GM21529 (cell line): Measurements from ENCODE around the gene CNR2.
A peak's percentile ranks its signal among the peaks of the same experiment; 100 is the strongest.
"Not testable (repeated sequence)": the region's sequence is repeated elsewhere in the genome, so short reads cannot be mapped to it uniquely, and the experiment has no call there.

ENCODE experiments used
- ATAC-seq: cut with Tn5 transposase; IDR thresholded peaks from one replicate; pipeline ENCODE4 v1.9.1; 2021; ENCODE audit not compliant: unreplicated experiment

The CNR2 gene

DNA sequence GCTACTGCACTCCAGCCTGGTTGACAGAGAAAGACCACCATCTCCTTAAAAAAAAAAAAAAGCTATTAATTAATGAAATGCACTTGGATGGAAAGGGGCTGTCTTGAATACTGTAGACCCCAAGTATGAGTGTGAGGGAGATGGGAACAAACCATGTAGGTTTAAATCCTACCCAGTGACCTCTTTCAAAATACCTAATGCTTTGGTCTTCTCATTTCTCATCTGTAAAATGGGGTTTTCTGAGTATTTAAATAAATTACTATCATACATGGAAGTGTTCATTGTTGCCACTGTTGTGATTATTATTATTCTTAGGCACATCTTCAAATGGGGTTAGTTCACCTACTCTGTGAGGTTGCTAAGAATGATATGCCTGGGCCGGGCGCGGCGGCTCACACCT lies 27.9 kb downstream of the CNR2 start:
- no peak for ATAC-seq

- no peak for ATAC-seq
Measured at GRCh38 chr1:23882746-23883145, 30.4 kb downstream of the CNR2 start.

DNA sequence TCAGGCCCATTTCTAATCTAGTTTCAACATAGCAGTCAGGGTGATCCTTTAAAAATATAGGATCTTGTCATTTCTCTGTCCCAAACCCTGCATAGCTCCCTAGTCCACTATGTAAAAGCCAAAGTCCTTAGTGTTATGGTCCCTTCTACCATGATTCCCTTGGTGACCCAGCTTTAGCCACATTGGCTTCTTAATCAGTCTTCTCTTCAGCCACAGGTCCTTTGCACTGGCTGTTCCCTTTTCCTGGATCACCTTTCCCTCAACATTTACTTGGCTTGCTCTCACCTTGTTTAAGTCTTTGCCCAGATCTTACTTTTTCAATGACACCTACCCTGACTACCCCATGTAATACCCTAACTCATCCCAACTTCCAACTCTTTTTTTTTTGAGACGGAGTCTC lies 33.4 kb downstream of the CNR2 start:
- ATAC-seq, result no peak

DNA sequence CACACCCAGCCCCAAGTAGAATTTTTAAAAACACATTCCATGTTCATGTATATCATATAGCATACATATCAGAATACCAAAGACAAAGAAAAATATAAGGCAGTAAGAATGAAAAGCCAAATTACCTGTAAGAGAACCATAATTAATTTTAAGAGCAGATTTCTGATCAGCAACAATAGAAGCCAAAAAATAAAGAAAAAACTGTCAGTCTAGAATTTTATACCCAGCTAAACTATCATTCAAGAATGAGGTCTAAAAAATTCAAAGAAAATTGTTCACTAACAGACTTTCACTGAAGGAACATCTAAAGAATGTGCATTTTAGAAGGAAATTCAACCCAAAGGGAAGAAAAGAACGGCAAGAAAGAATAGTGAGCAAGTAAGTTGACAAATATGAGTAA lies 34.5 kb downstream of the CNR2 start:
- no peak for ATAC-seq

DNA sequence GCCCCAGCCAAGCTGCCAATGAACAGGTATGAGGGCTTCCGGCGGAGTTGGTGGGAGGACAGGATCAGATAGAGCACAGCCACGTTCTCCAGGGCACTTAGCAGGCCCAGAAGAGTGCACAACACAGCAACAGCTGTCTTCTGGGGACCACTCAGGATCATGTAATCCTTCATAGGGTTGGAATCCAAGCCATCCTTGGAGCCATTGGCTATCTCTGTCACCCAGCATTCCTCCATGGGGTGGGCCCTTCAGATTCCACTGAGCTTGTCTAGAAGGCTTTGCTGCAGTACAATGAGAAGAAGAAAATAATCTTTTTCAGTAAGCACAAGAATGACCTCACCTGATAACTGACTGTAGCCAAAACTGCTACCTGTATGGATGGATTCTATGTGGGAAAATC lies 37.8 kb downstream of the CNR2 start:
- no peak for ATAC-seq

- ATAC-seq, result no peak
Measured at GRCh38 chr1:23872421-23872820, 40.7 kb downstream of the CNR2 start.

DNA sequence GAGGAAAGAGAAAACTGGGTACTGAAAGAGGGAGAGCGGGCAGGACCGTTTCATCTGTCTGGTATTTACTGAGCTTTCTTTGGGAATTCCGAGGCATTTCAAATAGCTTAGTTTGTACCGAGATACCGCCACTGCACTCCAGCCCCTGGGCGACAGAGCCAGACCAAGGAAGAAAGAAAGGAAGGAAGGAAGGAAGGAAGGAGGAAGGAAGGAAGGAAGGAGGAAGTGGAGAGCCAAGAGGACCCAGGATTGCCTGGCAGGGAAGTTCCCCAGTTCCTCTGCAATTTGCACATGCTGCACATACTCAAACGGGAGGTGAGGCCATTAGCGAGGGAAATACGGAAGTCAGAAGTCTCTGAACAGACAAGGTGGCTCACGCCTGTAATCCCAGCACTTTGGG lies 44.1 kb downstream of the CNR2 start:
- no peak for ATAC-seq

DNA sequence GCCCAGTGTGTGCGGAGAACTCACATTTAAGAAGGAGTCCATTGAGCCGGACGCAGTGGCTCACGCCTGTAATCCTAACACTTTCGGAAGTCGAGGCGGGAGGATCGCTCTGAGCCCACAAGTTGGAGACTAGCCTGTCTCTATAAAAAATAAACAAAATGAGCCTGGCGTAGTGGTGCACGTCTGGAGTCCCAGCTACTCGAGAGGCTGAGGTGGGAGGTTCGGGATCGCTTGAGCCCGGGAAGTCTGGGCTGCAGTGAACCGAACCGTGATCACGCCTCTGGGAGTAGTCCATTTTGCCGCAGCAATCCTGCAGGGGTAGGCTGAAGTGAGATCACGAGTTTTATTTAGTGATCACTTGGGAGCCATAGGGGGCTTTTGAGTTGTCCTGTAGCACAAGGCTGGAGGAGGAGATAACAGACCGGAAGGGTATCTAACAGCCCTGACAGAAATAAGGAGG lies 44.6 kb downstream of the CNR2 start:
- peak; percentile 11 for ATAC-seq

GRCh38 chr1:23867895-23868556 lies 45.1 kb downstream of the CNR2 start, which contains the start of gene FUCA1:
Gene FUCA1, minus strand, starts transcription at chr1:23868290. Its CDS starts 4 bp downstream, at chr1:23868286.
- ATAC-seq, result peak; percentile 89

GRCh38 chr1:23867542-23867894 lies 45.6 kb downstream of the CNR2 start:
- ATAC-seq, result no peak

GRCh38 chr1:23865543-23865930 lies 47.6 kb downstream of the CNR2 start:
- ATAC-seq, result no peak

DNA sequence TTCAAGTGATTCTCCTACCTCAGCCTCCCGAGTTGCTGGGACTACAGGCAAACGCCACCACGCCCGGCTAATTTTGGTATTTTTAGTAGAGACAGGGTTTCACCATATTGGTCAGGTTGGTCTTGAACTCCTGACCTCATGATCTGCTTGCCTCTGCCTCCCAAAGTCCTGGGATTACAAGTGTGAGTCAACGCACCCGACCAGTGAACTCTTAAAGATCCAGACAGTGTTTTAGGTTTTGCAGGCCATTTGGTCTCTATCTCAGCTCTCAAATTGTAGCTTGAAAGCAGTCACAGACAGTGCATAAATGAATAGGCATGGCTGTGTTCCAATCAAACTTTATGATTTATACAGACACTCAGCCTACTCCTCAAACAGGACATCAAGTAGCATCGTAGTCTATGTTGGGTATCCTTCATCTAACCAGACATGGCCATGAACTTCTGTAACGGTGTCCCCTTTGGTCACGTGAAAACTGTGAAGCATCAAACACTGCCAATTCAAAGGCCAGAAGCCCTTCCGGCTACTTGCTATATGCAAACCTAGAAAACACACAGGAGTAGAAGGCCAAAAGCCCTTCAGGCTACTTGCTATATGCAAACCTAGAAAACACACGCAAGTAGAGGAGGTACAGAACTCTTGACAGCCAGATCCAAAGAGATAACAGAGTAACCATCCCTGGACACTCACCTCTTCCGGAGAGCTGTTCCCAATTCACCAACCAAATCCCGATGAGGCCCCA lies 48.2 kb downstream of the CNR2 start:
- no peak for ATAC-seq

GRCh38 chr1:23862640-23863039 lies 50.5 kb downstream of the CNR2 start:
- ATAC-seq, result no peak

DNA sequence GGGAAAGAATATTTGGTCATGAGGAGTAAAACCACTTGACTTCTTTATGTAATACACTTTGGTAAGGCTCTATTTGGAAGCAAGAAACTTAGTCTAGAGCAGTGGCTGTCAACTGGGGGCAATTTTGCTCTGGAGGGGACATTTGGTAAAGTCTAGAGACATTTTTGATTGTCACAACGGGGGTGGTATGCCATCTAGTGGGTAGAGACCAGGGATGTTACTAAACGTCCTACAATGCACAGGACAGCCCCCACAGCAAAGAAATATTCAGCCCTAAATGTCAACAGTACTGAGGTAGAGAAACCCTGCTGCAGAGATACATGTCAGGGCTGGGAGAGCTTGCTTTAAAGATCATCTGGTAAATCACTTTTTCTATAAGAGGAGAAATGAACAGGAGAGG lies 58.6 kb downstream of the CNR2 start:
- no peak for ATAC-seq

GRCh38 chr1:23853124-23853523 lies 60.0 kb downstream of the CNR2 start:
- not testable (repeated sequence) for ATAC-seq

GRCh38 chr1:23851406-23851805 lies 61.8 kb downstream of the CNR2 start:
- not testable (repeated sequence) for ATAC-seq

- no peak for ATAC-seq
Measured at GRCh38 chr1:23848673-23849616, 64.2 kb downstream of the CNR2 start.

DNA sequence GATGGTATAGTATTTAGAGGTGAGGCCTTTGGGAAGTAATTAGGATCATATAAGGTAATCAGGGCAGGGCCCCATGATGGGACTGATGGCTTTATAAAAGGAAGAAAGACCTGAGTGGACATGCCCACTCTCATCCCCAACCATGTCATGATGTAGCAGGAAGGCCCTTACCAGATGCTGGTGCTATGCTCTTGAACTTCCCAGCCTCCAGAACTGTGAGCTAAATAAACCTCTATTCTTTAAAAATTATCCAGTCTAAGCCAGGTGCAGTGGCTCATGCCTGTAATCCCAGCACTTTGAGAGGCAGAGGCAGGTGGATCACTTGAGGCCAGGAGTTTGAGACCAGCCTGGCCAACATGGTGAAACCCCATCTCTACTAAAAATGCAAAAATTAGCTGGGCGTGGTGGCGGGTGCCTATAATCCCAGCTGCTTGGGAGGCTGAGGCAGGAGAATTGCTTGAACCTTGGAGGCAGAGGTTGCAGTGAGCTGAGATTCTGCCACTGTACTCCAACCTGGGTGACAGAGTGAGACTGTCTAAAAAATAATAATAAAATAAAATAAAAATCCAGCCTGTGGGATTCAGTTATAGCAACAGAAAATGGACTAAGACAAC lies 65.6 kb downstream of the CNR2 start:
- ATAC-seq, result not testable (repeated sequence)

- no peak for ATAC-seq
Measured at GRCh38 chr1:23845163-23845562, 68.0 kb downstream of the CNR2 start.

DNA sequence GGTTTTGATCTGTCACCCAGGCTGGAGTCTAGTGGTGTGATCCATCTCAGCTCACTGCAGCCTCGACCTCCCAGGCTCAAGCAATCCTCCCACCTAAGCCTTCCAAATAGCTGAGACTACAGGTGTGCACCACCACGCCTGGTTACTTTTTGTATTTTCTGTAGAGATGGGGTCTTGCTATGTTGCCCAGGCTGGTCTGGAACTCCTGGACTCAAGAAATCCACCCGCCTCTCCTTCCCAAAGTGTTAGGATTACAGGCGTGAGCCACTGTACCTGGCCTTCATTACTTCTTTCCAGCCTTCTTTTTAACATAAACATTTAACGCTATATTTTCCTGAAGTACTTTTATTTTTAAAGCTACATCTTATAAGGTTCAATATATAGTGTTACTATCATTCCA lies 69.5 kb downstream of the CNR2 start:
- no peak for ATAC-seq

DNA sequence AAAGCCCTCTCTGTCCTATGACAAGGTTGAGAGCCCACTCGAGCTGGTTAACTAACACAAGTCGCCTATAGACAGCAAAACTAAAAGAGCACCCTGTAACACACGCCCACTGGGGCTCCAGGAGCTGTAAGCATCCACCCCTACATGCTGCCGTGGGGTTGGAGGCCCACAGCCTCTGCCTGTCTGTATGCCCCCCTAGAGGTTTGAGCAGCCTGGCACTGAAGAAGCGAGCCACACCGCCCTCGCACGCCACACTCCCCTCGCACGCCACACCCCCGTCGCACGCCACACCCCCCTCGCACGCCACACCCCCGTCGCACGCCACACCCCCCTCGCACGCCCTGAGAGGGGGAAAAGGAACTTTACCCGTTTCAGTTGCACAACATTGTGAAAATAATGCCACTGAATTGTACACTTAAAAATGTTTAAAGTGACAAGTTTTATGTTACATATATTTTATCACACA lies 74.7 kb downstream of the CNR2 start:
- ATAC-seq, result peak; percentile 61
